Fibroblast of pulmonary artery (primary cell): ENCODE results near the gene CLEC7A.

Experiments
- DNase-seq: peaks from one replicate; pipeline ENCODE4 v3.0.0-alpha.2; 2010; ENCODE audit warnings: low read depth
- H3K4me3 ChIP-seq: replicated peaks from 2 replicates; pipeline ENCODE4 v1.5.1; 2011; ENCODE audit warnings: low read depth, mild to moderate bottlenecking, control low read depth, low read length, moderate library complexity
- TF ChIP-seq, protein P1 (sequence below): IDR thresholded peaks from 2 replicates; pipeline ENCODE4 v1.5.1; 2011; ENCODE audit warnings: mild to moderate bottlenecking, control low read depth, low read length, inconsistent platforms; ENCODE audit errors: missing control alignments

The CLEC7A gene

DNA sequence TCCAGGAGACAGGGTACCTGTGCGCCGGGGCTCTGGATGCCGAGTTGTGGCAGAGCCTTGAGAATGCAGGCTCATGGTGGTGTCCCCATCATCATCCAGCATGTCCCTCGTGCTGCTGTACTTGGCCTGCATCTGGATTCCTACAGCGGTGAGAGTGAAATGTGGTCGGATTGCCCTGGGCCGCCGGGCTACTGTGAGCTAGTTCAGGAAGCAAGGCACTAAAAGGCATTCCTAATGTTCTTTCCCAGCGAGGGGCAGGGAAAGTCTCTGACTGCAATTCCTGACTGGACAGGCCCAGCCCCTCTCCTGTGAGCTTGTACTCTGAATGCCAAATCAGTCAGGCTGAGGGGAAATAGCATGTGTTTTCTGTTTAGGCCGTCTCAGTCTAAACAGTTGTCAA lies 31.2 kb downstream of the CLEC7A start, which contains the start of gene CLEC1A:
TSS of gene CLEC1A (minus strand) at position 195 of the 400 bp plus-strand sequence. CDS start at position 132, 63 bp downstream.
- TF ChIP-seq, protein P1, sequence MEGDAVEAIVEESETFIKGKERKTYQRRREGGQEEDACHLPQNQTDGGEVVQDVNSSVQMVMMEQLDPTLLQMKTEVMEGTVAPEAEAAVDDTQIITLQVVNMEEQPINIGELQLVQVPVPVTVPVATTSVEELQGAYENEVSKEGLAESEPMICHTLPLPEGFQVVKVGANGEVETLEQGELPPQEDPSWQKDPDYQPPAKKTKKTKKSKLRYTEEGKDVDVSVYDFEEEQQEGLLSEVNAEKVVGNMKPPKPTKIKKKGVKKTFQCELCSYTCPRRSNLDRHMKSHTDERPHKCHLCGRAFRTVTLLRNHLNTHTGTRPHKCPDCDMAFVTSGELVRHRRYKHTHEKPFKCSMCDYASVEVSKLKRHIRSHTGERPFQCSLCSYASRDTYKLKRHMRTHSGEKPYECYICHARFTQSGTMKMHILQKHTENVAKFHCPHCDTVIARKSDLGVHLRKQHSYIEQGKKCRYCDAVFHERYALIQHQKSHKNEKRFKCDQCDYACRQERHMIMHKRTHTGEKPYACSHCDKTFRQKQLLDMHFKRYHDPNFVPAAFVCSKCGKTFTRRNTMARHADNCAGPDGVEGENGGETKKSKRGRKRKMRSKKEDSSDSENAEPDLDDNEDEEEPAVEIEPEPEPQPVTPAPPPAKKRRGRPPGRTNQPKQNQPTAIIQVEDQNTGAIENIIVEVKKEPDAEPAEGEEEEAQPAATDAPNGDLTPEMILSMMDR = no peak
- H3K4me3 ChIP-seq = no peak within 1 kb of the TSS
- DNase-seq = no peak

DNA sequence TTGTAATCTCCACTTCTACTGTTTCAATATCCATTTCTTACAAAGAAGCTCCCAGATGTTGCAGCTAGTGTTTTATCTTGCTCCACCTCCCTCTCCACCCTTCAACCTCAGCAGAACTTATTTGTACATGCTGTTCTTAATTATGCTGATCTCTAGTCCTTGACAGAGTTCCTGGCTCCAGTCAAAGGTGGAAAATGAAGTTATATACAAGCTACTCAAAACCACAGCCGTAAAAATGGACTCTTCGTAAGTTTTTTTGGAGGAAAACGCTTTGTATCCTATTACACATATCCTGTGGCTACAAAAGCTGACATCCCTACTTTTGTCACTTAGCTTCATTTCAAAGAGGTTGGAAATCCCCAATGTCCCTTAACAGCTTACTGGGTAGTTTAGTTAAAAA lies 32.5 kb downstream of the CLEC7A start:
- H3K4me3 ChIP-seq = no peak overlapping the region
- TF ChIP-seq, protein P1 = no peak
- DNase-seq = no peak

DNA sequence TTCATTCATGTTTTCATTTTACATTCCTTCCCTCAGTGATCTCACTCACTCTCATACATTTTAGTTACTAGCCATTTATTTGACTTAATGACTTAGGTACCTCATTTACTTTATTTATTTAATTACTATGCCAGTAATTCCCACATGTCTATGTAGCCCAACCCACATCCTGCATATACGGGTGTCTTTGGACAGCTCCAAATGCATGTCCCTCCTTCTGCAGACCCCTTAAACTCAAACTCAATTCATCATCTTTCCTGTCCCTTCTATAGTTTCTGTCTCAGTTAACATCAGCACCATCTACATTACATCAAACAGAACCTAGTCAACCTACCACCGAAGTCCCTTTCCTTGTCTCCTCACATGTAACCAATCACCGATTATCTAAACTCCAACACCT lies 34.0 kb downstream of the CLEC7A start:
- H3K4me3 ChIP-seq = no peak overlapping the region
- TF ChIP-seq, protein P1 = no peak
- no peak for DNase-seq

DNA sequence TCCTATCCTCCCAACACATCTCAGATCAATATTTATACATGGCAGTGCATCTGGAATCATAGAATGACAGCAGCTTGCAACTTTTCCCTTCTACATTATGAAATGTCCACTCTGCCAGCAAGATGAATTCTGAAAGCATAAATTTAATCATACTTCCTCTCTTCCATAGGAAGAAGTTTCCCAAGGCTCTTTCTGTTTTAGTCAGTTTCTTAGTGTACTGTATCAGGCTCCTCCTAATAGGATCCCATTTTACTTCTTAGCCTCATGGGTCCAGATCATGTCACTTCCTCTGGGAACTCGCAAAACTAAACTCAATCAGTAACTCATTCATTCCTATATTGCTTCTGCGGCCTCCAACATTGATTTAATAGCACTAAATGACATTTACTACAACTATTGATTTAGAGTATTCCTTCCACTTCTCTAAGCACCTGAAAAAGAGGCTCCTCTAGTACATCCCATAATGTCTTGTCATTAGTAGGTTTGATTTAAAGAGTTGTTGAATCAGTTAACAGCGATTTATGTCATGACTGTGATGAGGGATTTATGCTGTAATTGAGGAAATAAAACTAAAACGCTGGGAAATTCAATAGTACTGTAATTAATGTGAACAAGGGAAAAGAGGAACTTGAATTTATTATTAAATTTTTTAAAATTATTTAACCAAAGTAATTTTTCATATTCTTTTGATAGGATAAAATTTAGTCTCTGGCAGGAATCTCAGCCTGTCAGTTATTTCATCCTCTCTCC lies 35.2 kb downstream of the CLEC7A start:
- TF ChIP-seq, protein P1 = no peak
- DNase-seq = no peak
- no peak overlapping the region for H3K4me3 ChIP-seq

DNA sequence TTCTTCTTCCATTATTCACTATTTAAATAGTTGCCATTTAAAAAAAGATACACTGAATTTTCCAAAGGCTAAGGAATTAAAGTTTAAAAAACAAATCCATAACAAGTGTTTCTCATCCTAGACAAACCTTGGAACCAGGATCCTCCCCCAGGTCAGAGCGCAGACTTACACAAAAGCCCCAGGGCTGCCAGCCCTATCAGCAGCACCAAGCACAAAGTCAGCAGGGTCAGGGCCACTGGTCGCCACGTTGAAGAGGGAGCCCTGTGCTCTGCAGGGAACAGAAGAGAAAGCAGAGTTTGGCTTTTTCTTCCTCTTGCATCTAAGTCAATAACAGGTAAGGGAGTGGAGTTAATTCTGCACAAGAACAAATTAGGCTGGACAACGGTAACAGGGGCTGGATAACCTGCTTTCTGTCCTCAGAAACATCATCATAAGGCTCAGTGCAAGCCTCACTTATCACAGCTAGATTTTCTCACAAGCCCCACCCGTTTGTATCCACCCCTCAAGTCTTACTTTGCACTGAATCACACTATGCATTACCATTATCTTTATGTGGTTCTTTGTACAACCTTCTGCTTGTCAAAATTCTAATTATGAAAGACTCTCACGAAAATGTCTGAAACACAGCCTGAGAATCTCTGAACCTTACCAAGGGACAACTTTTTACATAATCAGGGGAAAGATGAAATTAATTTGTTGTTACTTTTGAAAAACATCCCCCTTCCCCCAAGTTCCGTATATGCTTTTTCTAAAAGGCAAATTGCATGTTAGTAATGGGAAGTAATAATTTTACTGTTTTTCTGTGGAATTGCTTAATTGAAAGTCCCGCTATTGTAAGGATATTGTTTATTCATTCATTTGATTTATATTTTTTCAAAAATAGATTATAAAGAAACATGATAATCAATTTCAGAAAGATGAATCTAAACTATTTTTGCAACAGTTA lies 40.8 kb downstream of the CLEC7A start:
- no peak for DNase-seq
- no peak overlapping the region for H3K4me3 ChIP-seq
- TF ChIP-seq, protein P1 = no peak

DNA sequence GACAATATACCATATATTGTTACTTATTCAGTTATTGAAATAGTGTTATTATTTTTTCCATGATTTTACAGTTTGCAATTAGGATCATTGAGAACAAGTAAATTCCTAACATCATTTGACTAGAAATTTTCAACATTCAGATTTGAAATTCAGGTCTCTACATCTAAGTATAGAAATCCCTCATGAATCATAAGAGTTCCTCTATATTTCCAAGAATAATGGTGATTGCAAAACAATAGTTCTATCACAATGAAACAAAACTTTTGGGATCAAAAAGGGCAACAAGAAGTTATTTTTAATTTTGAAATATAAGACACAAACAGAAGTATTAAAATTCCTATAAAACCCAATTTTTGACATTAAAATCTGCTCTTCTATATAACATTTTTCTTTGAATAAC lies 42.0 kb downstream of the CLEC7A start:
- no peak for DNase-seq
- TF ChIP-seq, protein P1 = no peak
- no peak overlapping the region for H3K4me3 ChIP-seq
